Measurements from ENCODE around the gene CHCHD1.
A peak's percentile ranks its signal among the peaks of the same experiment; 100 is the strongest.
"Not testable (repeated sequence)": the region's sequence is repeated elsewhere in the genome, so short reads cannot be mapped to it uniquely, and the experiment has no call there.

Gene CHCHD1

DNA sequence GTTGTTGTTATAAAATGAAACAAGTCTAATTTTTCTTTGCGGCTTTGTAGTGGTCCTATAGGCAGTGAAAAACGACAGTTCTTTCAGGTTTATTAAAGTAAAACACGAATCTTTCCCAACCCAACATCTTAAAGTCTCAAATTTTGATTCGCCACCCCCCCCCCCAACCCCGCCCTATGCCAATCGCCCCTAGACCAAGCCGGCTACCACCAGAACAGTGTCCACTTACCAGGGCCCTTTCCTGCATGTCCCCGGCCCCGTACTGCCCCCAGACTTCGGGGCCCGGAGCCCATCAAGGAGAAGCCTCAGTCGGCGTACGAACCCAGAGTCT lies 335 bp upstream of the CHCHD1 start:
- H3K27me3 ChIP-seq (ENCODE audit: control insufficient read depth, insufficient read depth, low read length, poor library complexity, severe bottlenecking): no peaks in the 10 kb centered on the region
- H3K4me3 ChIP-seq (ENCODE audit: insufficient read depth, low read depth, low read length): peak overlapping the region; percentile 98
- peaks cover 9% of the 10 kb centered on the region for H3K36me3 ChIP-seq (ENCODE audit: control insufficient read depth, insufficient read depth, low read length)
- peak overlapping the region; percentile 77 for H3K27ac ChIP-seq (ENCODE audit: insufficient read depth, low read depth, low read length, poor library complexity, severe bottlenecking)
- peaks cover 18% of the 10 kb centered on the region for H3K4me1 ChIP-seq (ENCODE audit: control insufficient read depth, insufficient read depth, low read length)
- WGBS, 2 experiments: 1 to 3% methylated on average over 14 of the region's 14 CpGs
- H3K9me3 ChIP-seq (ENCODE audit: control insufficient read depth, low read length): no peaks in the 10 kb centered on the region

GRCh38 chr10:73782749-73783085 lies 869 bp downstream of the CHCHD1 start:
- Histone ChIP-seq H3K36me3 (ENCODE audit: control insufficient read depth, insufficient read depth, low read length) (peaks cover 8% of the 10 kb centered on the region), H3K27me3 (ENCODE audit: control insufficient read depth, insufficient read depth, low read length, poor library complexity, severe bottlenecking) (no peaks in the 10 kb centered on the region), H3K4me3 (ENCODE audit: insufficient read depth, low read depth, low read length) (peak overlapping the region; percentile 98), H3K9me3 (ENCODE audit: control insufficient read depth, low read length) (no peaks in the 10 kb centered on the region), H3K27ac (ENCODE audit: insufficient read depth, low read depth, low read length, poor library complexity, severe bottlenecking) (no peak overlapping the region), H3K4me1 (ENCODE audit: control insufficient read depth, insufficient read depth, low read length) (peaks cover 18% of the 10 kb centered on the region)
- 60 to 63% methylated on average over 2 of the region's 2 CpGs for WGBS, 2 experiments

DNA sequence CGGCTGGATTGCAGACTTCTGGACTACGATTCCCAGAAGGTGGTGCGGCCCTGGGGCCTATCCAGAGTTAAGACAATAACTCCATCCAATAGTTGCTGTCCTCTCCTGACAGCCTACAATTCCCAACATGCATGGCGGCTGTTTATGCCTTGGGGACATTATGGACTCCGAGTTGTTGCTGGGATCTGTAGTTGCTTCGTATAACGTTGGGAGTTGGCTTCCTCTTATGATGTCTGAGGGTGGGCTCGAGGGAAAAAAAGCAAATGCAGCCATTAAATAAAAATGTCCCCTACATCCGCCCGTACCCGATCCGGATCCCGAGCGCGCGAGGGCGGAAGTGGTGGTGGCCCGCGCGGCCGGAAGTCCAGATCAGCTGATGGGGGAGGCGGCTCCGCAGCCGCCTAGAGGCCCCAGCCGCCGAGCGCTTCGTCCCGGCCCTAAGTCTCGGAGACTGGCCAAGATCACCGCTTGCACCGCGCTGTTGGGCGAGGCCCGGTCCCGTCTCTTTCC lies 3.4 kb downstream of the CHCHD1 start, which contains the start of gene ZSWIM8:
Gene ZSWIM8 (plus strand): TSS at position 396 of the 510 bp plus-strand sequence. CDS start 273 bp downstream, outside the sequence.
- no peak within 1 kb of the TSS for H3K27ac ChIP-seq (ENCODE audit: insufficient read depth, low read depth, low read length, poor library complexity, severe bottlenecking)
- peak within 1 kb of the TSS; percentile 82 for H3K4me3 ChIP-seq (ENCODE audit: insufficient read depth, low read depth, low read length)
- H3K4me1 ChIP-seq (ENCODE audit: control insufficient read depth, insufficient read depth, low read length): peaks cover 13% of the 10 kb centered on the region
- no peaks in the 10 kb centered on the region for H3K27me3 ChIP-seq (ENCODE audit: control insufficient read depth, insufficient read depth, low read length, poor library complexity, severe bottlenecking)
- H3K9me3 ChIP-seq (ENCODE audit: control insufficient read depth, low read length): no peaks in the 10 kb centered on the region
- H3K36me3 ChIP-seq (ENCODE audit: control insufficient read depth, insufficient read depth, low read length): peaks cover 11% of the 10 kb centered on the region
- WGBS, 2 experiments: 0% methylated on average over 36 of the region's 36 CpGs

- no peaks in the 10 kb centered on the region for H3K27me3 ChIP-seq (ENCODE audit: control insufficient read depth, insufficient read depth, low read length, poor library complexity, severe bottlenecking)
- peaks cover 14% of the 10 kb centered on the region for H3K36me3 ChIP-seq (ENCODE audit: control insufficient read depth, insufficient read depth, low read length)
- WGBS, 2 experiments: 1 to 2% methylated on average over 54 of the region's 54 CpGs
- peak overlapping the region; percentile 82 for H3K4me3 ChIP-seq (ENCODE audit: insufficient read depth, low read depth, low read length)
- H3K27ac ChIP-seq (ENCODE audit: insufficient read depth, low read depth, low read length, poor library complexity, severe bottlenecking): no peak overlapping the region
- no peaks in the 10 kb centered on the region for H3K9me3 ChIP-seq (ENCODE audit: control insufficient read depth, low read length)
- H3K4me1 ChIP-seq (ENCODE audit: control insufficient read depth, insufficient read depth, low read length): peaks cover 8% of the 10 kb centered on the region
Observed at GRCh38 chr10:73785721-73786511, 4.1 kb downstream of the CHCHD1 start.

DNA sequence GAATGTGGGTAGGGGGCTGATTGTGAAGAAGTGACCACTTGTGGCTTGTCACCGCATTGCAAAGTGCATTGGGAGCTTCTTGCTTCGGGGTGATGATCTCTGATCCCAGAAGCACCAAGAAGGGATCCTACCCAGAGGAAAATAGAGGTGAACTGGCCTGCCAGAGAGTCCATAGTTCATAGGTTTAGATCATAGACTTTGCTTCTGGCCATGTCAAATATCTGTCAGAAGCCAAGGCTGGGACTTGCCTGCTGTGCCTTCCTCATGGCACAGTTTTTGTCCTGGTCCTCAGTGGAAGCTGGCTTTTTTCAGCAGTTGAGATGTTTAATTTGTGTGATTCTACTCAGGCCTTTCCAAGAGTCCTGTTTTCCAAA lies 4.7 kb downstream of the CHCHD1 start:
- Histone ChIP-seq H3K9me3 (ENCODE audit: control insufficient read depth, low read length) (no peaks in the 10 kb centered on the region), H3K36me3 (ENCODE audit: control insufficient read depth, insufficient read depth, low read length) (peaks cover 19% of the 10 kb centered on the region), H3K4me1 (ENCODE audit: control insufficient read depth, insufficient read depth, low read length) (peaks cover 5% of the 10 kb centered on the region), H3K4me3 (ENCODE audit: insufficient read depth, low read depth, low read length) (peak overlapping the region; percentile 82), H3K27me3 (ENCODE audit: control insufficient read depth, insufficient read depth, low read length, poor library complexity, severe bottlenecking) (no peaks in the 10 kb centered on the region), H3K27ac (ENCODE audit: insufficient read depth, low read depth, low read length, poor library complexity, severe bottlenecking) (no peak overlapping the region)
- WGBS, 2 experiments: 21 to 25% methylated on average over 2 of the region's 2 CpGs

DNA sequence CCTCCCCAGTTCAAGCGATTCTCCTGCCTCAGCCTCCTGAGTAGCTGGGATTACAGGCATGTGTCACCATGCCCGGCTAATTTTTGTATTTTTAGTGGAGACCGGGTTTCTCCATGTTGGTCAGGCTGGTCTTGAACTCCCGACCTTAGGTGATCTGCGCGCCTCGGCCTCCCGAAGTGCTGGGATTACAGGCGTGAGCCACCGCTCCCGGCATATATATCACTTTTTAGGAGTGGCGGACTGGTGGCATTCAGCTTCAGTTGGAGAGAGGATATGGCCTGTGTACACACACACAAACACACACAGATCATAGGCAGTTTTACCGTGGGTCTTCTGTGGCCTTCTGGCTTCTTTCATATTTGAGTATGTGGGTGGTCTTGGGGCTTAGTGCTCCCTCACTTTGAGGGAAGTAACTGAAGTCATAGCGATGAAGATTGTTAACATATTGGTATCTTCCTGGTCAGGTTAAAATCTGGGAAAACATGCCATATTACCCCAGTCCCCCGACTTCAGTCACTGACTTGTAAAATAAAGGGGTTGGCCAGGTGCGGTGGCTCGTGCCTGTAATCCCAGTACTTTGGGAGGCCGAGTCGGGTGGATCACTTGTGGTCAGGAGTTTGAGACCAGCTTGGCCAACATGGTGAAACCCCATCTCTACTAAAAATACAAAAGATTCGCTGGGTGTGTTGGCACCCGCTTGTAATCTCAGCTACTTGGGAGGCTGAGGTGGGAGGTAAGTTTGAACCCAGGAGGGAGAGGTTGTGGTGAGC lies 5.4 kb downstream of the CHCHD1 start:
- not testable (repeated sequence) for H3K4me3 ChIP-seq (ENCODE audit: insufficient read depth, low read depth, low read length); H3K4me1 ChIP-seq (ENCODE audit: control insufficient read depth, insufficient read depth, low read length); H3K9me3 ChIP-seq (ENCODE audit: control insufficient read depth, low read length); H3K27me3 ChIP-seq (ENCODE audit: control insufficient read depth, insufficient read depth, low read length, poor library complexity, severe bottlenecking); H3K27ac ChIP-seq (ENCODE audit: insufficient read depth, low read depth, low read length, poor library complexity, severe bottlenecking)
- peaks cover 26% of the 10 kb centered on the region for H3K36me3 ChIP-seq (ENCODE audit: control insufficient read depth, insufficient read depth, low read length)
- 92 to 93% methylated on average over 21 of the region's 21 CpGs for WGBS, 2 experiments

DNA sequence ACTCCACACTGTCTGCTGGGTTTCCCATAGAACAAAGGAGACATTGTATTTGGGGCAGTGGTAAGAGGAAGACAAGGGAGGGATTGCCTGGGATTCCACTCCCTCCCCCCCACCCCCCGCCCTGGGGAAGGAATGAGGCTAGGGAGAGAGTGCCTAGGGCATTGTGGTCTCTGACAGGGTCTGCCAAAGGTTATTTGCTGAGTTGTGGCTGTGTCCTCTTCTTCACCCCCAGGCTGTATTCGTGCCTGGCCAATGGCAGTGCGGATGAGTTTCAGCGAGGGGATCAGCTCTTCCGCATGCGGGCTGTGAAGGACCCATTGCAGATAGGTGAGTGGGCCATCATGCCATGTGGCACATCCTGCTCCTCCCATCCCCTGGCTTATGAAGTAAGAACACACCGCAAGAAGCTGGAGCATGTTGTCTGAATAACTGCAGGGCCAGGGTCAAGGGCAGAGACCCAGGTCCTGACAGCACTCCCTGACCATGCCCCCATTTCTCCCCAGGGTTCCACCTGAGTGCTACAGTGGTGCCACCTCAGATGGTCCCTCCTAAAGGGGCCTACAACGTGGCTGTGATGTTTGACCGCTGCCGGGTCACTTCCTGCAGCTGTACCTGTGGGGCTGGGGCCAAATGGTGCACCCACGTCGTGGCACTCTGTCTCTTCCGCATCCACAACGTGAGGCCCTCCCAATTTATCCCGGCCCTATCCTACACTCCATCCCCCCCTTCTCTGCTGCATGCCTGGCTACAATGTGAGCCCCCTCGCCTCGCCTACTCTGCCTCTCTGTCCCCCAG lies 7.2 kb downstream of the CHCHD1 start:
- no peak overlapping the region for H3K27ac ChIP-seq (ENCODE audit: insufficient read depth, low read depth, low read length, poor library complexity, severe bottlenecking)
- H3K4me3 ChIP-seq (ENCODE audit: insufficient read depth, low read depth, low read length): no peak overlapping the region
- no peaks in the 10 kb centered on the region for H3K9me3 ChIP-seq (ENCODE audit: control insufficient read depth, low read length)
- no peaks in the 10 kb centered on the region for H3K4me1 ChIP-seq (ENCODE audit: control insufficient read depth, insufficient read depth, low read length)
- no peaks in the 10 kb centered on the region for H3K27me3 ChIP-seq (ENCODE audit: control insufficient read depth, insufficient read depth, low read length, poor library complexity, severe bottlenecking)
- H3K36me3 ChIP-seq (ENCODE audit: control insufficient read depth, insufficient read depth, low read length): peaks cover 44% of the 10 kb centered on the region
- 92 to 94% methylated on average over 17 of the region's 17 CpGs for WGBS, 2 experiments

DNA sequence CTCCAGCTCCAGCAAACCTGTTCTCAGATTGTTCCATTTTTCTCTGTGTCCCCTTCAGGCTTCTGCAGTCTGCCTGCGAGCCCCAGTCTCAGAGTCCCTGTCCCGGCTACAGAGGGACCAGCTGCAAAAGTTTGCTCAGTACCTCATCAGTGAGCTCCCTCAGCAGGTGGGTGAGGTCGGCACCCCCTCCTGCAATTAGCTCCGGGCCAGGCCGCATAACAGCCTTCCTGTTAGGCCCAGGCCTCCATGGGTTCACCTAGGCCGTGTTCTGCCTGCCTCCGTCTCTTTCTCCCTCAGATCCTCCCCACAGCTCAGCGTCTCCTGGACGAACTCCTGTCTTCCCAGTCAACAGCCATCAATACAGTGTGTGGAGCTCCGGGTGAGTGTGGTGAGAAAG lies 7.8 kb downstream of the CHCHD1 start:
- Histone ChIP-seq H3K4me1 (ENCODE audit: control insufficient read depth, insufficient read depth, low read length) (no peaks in the 10 kb centered on the region), H3K27me3 (ENCODE audit: control insufficient read depth, insufficient read depth, low read length, poor library complexity, severe bottlenecking) (no peaks in the 10 kb centered on the region), H3K4me3 (ENCODE audit: insufficient read depth, low read depth, low read length) (no peak overlapping the region), H3K36me3 (ENCODE audit: control insufficient read depth, insufficient read depth, low read length) (peaks cover 46% of the 10 kb centered on the region), H3K27ac (ENCODE audit: insufficient read depth, low read depth, low read length, poor library complexity, severe bottlenecking) (no peak overlapping the region), H3K9me3 (ENCODE audit: control insufficient read depth, low read length) (no peaks in the 10 kb centered on the region)
- WGBS, 2 experiments: 94% methylated on average over 8 to 10 of the region's 10 CpGs

DNA sequence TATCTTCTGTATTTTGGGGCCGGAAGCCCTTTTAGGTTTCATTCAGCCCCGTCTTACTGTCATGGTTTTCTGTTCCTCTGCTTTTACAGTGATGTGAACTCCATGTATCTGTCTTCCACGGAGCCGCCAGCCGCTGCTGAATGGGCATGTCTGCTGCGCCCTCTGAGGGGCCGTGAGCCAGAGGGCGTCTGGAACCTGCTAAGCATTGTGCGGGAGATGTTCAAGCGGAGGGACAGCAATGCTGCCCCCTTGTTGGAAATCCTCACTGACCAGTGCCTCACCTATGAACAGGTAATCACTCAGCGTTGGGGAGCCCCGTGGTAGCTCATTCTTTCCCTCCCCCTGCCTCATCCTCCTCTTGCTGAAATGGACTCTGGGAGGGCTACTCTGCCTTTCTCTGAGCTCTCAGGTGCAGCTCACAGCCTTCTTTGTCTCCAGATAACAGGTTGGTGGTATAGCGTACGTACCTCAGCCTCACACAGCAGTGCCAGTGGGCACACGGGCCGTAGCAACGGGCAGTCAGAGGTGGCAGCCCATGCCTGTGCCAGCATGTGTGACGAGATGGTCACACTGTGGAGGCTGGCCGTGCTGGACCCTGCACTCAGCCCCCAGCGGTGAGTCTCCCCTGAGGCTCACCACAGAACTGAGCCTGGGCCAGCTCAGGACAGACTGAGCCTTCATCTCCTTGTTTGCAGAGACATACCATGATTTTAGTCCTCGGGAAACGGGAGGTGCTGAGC lies 9.2 kb downstream of the CHCHD1 start:
- Histone ChIP-seq H3K4me1 (ENCODE audit: control insufficient read depth, insufficient read depth, low read length) (no peaks in the 10 kb centered on the region), H3K27ac (ENCODE audit: insufficient read depth, low read depth, low read length, poor library complexity, severe bottlenecking) (no peak overlapping the region), H3K27me3 (ENCODE audit: control insufficient read depth, insufficient read depth, low read length, poor library complexity, severe bottlenecking) (no peaks in the 10 kb centered on the region), H3K36me3 (ENCODE audit: control insufficient read depth, insufficient read depth, low read length) (peaks cover 46% of the 10 kb centered on the region), H3K4me3 (ENCODE audit: insufficient read depth, low read depth, low read length) (no peak overlapping the region), H3K9me3 (ENCODE audit: control insufficient read depth, low read length) (no peaks in the 10 kb centered on the region)
- WGBS, 2 experiments: 95 to 96% methylated on average over 22 of the region's 22 CpGs
